Measurements from ENCODE around the gene RPTOR. TPM values are rescaled to one million over a fixed set of nuclear protein-coding genes. Genes with fewer than 3 reads are reported as not detected.

The RPTOR gene
- total RNA-seq, 1 donor, result 30.0 TPM

- TF ChIP-seq, protein P1, sequence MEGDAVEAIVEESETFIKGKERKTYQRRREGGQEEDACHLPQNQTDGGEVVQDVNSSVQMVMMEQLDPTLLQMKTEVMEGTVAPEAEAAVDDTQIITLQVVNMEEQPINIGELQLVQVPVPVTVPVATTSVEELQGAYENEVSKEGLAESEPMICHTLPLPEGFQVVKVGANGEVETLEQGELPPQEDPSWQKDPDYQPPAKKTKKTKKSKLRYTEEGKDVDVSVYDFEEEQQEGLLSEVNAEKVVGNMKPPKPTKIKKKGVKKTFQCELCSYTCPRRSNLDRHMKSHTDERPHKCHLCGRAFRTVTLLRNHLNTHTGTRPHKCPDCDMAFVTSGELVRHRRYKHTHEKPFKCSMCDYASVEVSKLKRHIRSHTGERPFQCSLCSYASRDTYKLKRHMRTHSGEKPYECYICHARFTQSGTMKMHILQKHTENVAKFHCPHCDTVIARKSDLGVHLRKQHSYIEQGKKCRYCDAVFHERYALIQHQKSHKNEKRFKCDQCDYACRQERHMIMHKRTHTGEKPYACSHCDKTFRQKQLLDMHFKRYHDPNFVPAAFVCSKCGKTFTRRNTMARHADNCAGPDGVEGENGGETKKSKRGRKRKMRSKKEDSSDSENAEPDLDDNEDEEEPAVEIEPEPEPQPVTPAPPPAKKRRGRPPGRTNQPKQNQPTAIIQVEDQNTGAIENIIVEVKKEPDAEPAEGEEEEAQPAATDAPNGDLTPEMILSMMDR (IDR thresholded peaks at IDR 0.05; ENCODE audit: insufficient read depth, low read length), result no peak
- no peak for DNase-seq (ENCODE audit: low read depth)
- H3K4me3 ChIP-seq (ENCODE audit: low read depth, low read length), result no peak overlapping the region
These were observed 158.5 kb downstream of the RPTOR start for GRCh38 chr17:80703142-80703478.

GRCh38 chr17:80704381-80704819, 159.8 kb downstream of the RPTOR start:
- H3K4me3 ChIP-seq (ENCODE audit: low read depth, low read length), result no peak overlapping the region
- TF ChIP-seq, protein P1 (IDR thresholded peaks at IDR 0.05; ENCODE audit: insufficient read depth, low read length), result no peak
- peak; percentile 7 for DNase-seq (ENCODE audit: low read depth)

DNA sequence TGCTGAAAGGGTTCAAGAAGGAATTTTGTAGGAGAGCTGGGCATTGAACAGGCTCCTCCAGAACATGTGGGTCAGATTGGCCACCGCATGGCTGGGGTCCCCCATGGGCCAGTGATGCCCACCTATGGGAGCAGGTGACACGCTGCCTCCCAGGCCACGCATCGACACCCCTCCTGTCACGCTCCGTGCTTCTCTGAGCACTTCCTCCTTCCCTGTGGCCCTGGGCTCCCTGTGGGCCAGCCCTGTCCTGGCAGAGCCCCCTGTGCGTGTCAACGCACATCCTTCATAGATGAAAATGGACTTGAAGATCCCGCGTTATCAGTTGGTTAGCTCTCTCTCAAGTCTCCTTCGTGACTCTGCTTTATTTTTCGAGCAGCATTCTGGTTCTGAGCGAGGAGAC, 160.3 kb downstream of the RPTOR start:
- no peak for DNase-seq (ENCODE audit: low read depth)
- TF ChIP-seq, protein P1 (IDR thresholded peaks at IDR 0.05; ENCODE audit: insufficient read depth, low read length), result no peak
- H3K4me3 ChIP-seq (ENCODE audit: low read depth, low read length), result no peak overlapping the region

GRCh38 chr17:80705988-80706387, 161.3 kb downstream of the RPTOR start:
- TF ChIP-seq, protein P1 (IDR thresholded peaks at IDR 0.05; ENCODE audit: insufficient read depth, low read length), result no peak
- H3K4me3 ChIP-seq (ENCODE audit: low read depth, low read length), result no peak overlapping the region
- no peak for DNase-seq (ENCODE audit: low read depth)

GRCh38 chr17:80706463-80706867, 161.8 kb downstream of the RPTOR start:
- no peak overlapping the region for H3K4me3 ChIP-seq (ENCODE audit: low read depth, low read length)
- DNase-seq (ENCODE audit: low read depth), result no peak
- TF ChIP-seq, protein P1 (IDR thresholded peaks at IDR 0.05; ENCODE audit: insufficient read depth, low read length), result no peak

- H3K4me3 ChIP-seq (ENCODE audit: low read depth, low read length), result no peak overlapping the region
- DNase-seq (ENCODE audit: low read depth), result no peak
- TF ChIP-seq, protein P1 (IDR thresholded peaks at IDR 0.05; ENCODE audit: insufficient read depth, low read length), result no peak
These were observed 163.8 kb downstream of the RPTOR start for GRCh38 chr17:80708480-80708879.

DNA sequence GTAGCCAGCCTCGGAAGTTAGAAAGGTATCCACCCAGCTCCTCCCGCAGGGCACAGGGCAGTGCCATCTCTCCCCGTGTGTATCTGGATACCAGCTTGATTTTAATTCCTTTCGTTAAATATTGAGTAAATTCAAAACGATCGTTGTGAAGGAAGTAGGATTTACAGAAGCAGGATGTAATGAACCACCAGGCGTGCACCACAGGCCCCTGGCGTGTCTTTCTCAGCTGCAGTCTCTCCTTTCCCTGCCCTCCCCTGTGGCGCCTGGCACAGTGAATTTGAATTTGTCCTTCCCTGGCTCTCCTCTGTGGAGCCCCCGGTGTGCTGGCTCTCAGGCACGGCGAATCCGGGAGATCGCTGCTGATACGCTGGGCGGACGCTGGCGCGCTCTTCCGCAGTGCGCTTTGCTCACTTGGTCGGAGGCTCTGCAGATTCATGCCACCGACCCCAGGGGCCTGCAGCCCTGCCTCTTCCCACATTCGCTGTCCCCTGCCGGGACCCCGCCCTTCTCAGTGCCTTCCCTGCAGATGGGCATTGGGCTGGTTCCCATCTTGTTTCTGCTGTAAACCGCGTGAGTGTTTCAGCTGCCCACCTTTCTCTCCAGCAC, 164.6 kb downstream of the RPTOR start:
- H3K4me3 ChIP-seq (ENCODE audit: low read depth, low read length), result no peak overlapping the region
- TF ChIP-seq, protein P1 (IDR thresholded peaks at IDR 0.05; ENCODE audit: insufficient read depth, low read length), result no peak
- no peak for DNase-seq (ENCODE audit: low read depth)

Measured in fibroblast of the aortic adventitia (primary cell).